H1 (cell line): Measurements from ENCODE around the gene PLTP. TPM values are rescaled to one million over a fixed set of nuclear protein-coding genes. Genes with fewer than 3 reads are reported as not detected.
A peak's percentile ranks its signal among the peaks of the same experiment; 100 is the strongest.

Experiments used
- BACH1 ChIP-seq: IDR thresholded peaks from 2 replicates; pipeline ENCODE4 v1.6.1; 2012; ENCODE audit warnings: low read length, improper control_type of control experiment
- BCL11A ChIP-seq, 2 experiments: IDR thresholded peaks; one replicate each; pipeline ENCODE4 v1.6.1; 2011; ENCODE audit warnings: low read depth in 2 of 2, low read length in 2 of 2, mild to moderate bottlenecking in 2 of 2
- BRCA1 ChIP-seq: IDR thresholded peaks from 2 replicates; pipeline ENCODE4 v1.6.1; 2012; ENCODE audit warnings: low read depth, low read length, improper control_type of control experiment
- CEBPB ChIP-seq: IDR thresholded peaks from 2 replicates; pipeline ENCODE4 v1.6.1; 2012; ENCODE audit warnings: low read depth, low read length
- CHD2 ChIP-seq: IDR thresholded peaks from 2 replicates; pipeline ENCODE4 v1.6.1; 2012; ENCODE audit warnings: low read length, improper control_type of control experiment
- CREB1 ChIP-seq: IDR thresholded peaks from 2 replicates; pipeline ENCODE4 v1.6.1; 2012; ENCODE audit warnings: inconsistent platforms
- CTBP2 ChIP-seq: IDR thresholded peaks from 2 replicates; pipeline ENCODE4 v1.7.0; 2011; ENCODE audit warnings: borderline replicate concordance, mild to moderate bottlenecking, moderate library complexity, mixed read lengths, low read length; ENCODE audit not compliant: insufficient read depth, insufficient read length
- EGR1 ChIP-seq: IDR thresholded peaks from 2 replicates; pipeline ENCODE4 v1.6.1; 2011; ENCODE audit warnings: low read depth, low read length, borderline replicate concordance
- GABPA ChIP-seq: IDR thresholded peaks from 2 replicates; pipeline ENCODE4 v1.6.1; 2011; ENCODE audit warnings: mild to moderate bottlenecking, low read length, moderate library complexity, borderline replicate concordance; ENCODE audit not compliant: insufficient read depth
- GTF2F1 ChIP-seq: IDR thresholded peaks from 2 replicates; pipeline ENCODE4 v1.6.1; 2012; ENCODE audit warnings: low read depth, low read length, improper control_type of control experiment, borderline replicate concordance
- KDM1A ChIP-seq: fragments of 200-600, 300-600 bp; sonication (generic); IDR thresholded peaks from 2 replicates; pipeline ENCODE4 v1.7.1; 2016; ENCODE audit warnings: mild to moderate bottlenecking, low read length, borderline replicate concordance
- KDM5A ChIP-seq: fragments of 200-600 bp; IDR thresholded peaks from 2 replicates; pipeline ENCODE4 v1.7.1; 2012; ENCODE audit warnings: mild to moderate bottlenecking, low read length, inconsistent platforms, mixed read lengths
- NANOG ChIP-seq: IDR thresholded peaks from 2 replicates; pipeline ENCODE4 v1.6.1; 2011; ENCODE audit warnings: low read length, low read depth, mild to moderate bottlenecking, inconsistent platforms; ENCODE audit not compliant: insufficient read depth, poor library complexity, severe bottlenecking
- RFX5 ChIP-seq: IDR thresholded peaks from 2 replicates; pipeline ENCODE4 v1.6.1; 2011; ENCODE audit warnings: low read depth, low read length, improper control_type of control experiment, borderline replicate concordance
- RXRA ChIP-seq: IDR thresholded peaks from 2 replicates; pipeline ENCODE4 v1.6.1; 2011; ENCODE audit warnings: low read depth, mild to moderate bottlenecking, low read length, moderate library complexity; ENCODE audit not compliant: insufficient read depth
- SIX5 ChIP-seq: IDR thresholded peaks from 2 replicates; pipeline ENCODE4 v1.6.1; 2011; ENCODE audit warnings: mild to moderate bottlenecking, low read depth, low read length
- SP4 ChIP-seq: IDR thresholded peaks from 2 replicates; pipeline ENCODE4 v1.6.1; 2012; ENCODE audit warnings: low read length, inconsistent platforms
- TEAD4 ChIP-seq: IDR thresholded peaks from 2 replicates; pipeline ENCODE4 v1.6.1; 2012; ENCODE audit warnings: low read depth, low read length, inconsistent platforms, mixed read lengths
- YY1 ChIP-seq: IDR thresholded peaks from 2 replicates; pipeline ENCODE4 v1.6.1; 2011; ENCODE audit warnings: low read depth, mild to moderate bottlenecking, low read length
- polyA plus RNA-seq, 7 experiments: library from polyadenylated mRNA; depleted of rRNA in 3 of 7; stranded (reverse) in 5 of 7; unstranded in 2 of 7; fragments of >200 nt in 5 of 7; fragments of 200-250 nt in 2 of 7; gene quantifications; 1 replicate in 5 of 7; 2 replicates in 1 of 7; 4 replicates in 1 of 7; pipeline versions ENCODE4 v1.2.1 to v1.2.3, GENCODE V29; 2011 to 2013; ENCODE audit warnings: missing spikeins in 2 of 7, mixed read lengths in 2 of 7
- total RNA-seq: library from RNA; stranded (reverse); fragmentation: NEBNext Ultra II Directional; extraction: Animal tissue kit (Norgen Biotek cat#: 25700); gene quantifications from 2 replicates; pipeline ENCODE4 v1.2.1, GENCODE V29; 2021
- TF ChIP-seq, protein P1 (sequence below): IDR thresholded peaks from 2 replicates; pipeline ENCODE4 v1.6.1; 2012; ENCODE audit warnings: inconsistent platforms
- TF ChIP-seq, protein P2 (sequence below): IDR thresholded peaks from 2 replicates; pipeline ENCODE4 v1.6.1; 2012; ENCODE audit warnings: inconsistent platforms
- TF ChIP-seq, protein P3 (sequence below): IDR thresholded peaks from 2 replicates; pipeline ENCODE4 v1.6.1; 2012; ENCODE audit warnings: low read length, inconsistent platforms

The PLTP gene
- total and polyA plus RNA-seq, 2 of the 8 experiments (the other 6 are each of a cell fraction or from before 2014, with no cell fraction given): 120 to 194 TPM

DNA sequence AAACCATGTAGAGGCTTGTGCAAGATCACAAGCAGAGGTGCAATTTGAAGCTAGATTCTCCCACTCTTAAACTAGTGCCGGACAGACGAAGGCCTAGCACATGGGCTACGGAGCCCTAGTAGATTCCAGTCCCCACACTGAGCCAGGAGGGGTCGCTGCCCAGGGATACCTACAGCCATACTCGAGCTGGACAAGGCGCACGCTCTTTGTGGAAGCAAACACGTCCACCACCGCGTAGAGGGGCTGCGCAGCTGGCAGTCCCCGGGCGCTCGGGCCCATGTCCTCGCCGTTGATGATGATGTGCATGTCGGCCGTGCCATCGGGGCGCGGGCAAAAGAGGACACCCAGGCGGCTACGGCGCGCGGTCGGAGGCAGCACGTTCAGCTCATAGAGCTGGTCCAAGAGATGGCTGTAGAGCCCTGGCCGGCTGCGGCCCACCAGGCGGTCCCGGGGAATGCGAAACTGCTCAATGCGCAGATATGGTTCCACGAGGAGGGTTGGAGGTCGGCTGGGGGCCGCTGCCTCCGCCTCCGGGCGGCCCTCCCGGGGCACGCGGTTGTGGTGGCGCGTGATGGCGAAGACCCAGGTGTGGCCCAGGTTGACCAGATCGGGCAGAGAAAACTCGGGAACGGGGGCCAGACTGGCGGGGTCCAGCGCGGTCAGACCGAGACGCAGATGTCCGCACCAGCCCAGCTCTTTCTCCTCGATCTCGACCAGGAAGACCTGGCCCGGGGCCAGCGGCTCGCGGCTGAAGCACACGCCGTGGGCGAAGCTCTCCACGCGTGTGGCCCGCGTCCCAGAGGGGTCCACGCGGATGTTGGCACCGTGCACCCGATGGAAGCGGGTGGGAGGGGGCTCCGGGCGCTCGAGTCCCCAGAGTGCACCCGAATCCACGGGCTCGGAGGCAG is 21.6 kb downstream of the PLTP start (continued):
- no peak for TF ChIP-seq BCL11A (IDR thresholded peaks at IDR 0.05; ENCODE audit: low read depth in 2 of 2, low read length in 2 of 2)
- no peak for TF ChIP-seq SP4
- TF ChIP-seq RFX5: no peak
- TF ChIP-seq EGR1: no peak
- TF ChIP-seq CTBP2: no peak
- no peak for TF ChIP-seq BACH1
- TF ChIP-seq TEAD4: peak; percentile 67; the same call in 1 of the 2 replicates
- TF ChIP-seq NANOG: no peak
- TF ChIP-seq GABPA: no peak
- TF ChIP-seq RXRA: no peak
- no peak for TF ChIP-seq KDM1A
- TF ChIP-seq, protein P1, sequence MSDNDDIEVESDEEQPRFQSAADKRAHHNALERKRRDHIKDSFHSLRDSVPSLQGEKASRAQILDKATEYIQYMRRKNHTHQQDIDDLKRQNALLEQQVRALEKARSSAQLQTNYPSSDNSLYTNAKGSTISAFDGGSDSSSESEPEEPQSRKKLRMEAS: peak; percentile 98
- no peak for TF ChIP-seq GTF2F1
- TF ChIP-seq YY1: no peak; the same call in 1 of the 2 replicates
- TF ChIP-seq BRCA1: no peak
- TF ChIP-seq, protein P2, sequence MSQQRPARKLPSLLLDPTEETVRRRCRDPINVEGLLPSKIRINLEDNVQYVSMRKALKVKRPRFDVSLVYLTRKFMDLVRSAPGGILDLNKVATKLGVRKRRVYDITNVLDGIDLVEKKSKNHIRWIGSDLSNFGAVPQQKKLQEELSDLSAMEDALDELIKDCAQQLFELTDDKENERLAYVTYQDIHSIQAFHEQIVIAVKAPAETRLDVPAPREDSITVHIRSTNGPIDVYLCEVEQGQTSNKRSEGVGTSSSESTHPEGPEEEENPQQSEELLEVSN: peak; percentile 91
- TF ChIP-seq CHD2: no peak
- no peak for TF ChIP-seq KDM5A
- no peak for TF ChIP-seq SIX5
- no peak for TF ChIP-seq CEBPB
- TF ChIP-seq, protein P3, sequence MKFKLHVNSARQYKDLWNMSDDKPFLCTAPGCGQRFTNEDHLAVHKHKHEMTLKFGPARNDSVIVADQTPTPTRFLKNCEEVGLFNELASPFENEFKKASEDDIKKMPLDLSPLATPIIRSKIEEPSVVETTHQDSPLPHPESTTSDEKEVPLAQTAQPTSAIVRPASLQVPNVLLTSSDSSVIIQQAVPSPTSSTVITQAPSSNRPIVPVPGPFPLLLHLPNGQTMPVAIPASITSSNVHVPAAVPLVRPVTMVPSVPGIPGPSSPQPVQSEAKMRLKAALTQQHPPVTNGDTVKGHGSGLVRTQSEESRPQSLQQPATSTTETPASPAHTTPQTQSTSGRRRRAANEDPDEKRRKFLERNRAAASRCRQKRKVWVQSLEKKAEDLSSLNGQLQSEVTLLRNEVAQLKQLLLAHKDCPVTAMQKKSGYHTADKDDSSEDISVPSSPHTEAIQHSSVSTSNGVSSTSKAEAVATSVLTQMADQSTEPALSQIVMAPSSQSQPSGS: no peak
- peak; percentile 22; the same call in 1 of the 2 replicates for TF ChIP-seq CREB1
